DMS153 (cell line): ENCODE data around the gene RER1.

Source experiments
- DNase-seq: peaks from one replicate; lab custom pipeline; 2025; lab: John Stamatoyannopoulos, UW

RER1 gene

DNA sequence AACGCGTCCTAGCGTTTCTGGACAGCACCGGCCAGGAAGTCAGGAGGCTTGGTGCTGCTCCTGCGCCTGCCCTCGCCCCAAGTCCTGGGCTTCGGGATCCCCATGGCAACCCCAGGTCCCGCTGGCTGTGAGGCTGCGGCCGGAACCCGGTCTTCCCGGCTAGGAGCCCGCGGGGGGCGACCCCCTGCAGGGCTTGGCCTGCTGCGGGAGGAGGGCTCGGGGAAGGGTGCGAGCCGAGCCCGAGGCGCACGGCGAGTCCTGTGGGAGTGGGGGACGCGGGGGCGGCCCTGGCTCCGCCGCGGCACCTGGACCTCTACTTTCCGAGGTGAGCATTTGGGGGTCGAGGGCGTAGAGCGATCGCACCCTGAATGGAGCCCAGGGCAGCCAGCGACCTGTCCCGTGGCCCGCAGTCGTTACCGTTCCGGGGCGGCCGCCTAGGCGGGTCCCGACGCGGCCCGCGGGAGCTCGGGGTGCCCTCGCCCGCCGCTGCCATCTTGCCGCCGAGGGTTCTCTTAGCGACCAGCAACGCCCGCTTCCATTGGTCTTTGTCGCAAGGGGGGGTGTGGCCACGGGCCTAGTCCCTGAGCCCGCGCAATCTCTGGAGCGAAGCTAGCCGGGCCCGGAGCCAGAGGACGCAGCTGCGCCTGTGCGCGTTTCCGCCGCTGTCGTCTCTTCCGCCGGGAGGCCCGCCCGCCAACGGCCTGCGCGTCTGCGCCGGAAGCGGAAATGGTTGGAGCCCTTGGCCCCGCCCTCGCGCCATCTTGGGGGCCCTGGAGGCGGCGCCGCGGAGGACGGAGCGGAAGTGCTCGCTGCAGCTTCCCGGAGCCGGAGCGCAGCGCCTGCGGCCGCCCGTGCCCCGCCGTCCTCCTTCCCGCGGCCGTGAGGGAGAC, at the start of gene RER1, which contains the start of gene MORN1:
RER1 (plus strand) TSS at position 801 of the 890 bp plus-strand sequence. CDS start 3,950 bp downstream, outside the sequence.
MORN1 (minus strand) TSS at position 514 of the 890 bp plus-strand sequence; CDS start at position 493, 21 bp downstream.
- DNase-seq: peak; percentile 100

DNA sequence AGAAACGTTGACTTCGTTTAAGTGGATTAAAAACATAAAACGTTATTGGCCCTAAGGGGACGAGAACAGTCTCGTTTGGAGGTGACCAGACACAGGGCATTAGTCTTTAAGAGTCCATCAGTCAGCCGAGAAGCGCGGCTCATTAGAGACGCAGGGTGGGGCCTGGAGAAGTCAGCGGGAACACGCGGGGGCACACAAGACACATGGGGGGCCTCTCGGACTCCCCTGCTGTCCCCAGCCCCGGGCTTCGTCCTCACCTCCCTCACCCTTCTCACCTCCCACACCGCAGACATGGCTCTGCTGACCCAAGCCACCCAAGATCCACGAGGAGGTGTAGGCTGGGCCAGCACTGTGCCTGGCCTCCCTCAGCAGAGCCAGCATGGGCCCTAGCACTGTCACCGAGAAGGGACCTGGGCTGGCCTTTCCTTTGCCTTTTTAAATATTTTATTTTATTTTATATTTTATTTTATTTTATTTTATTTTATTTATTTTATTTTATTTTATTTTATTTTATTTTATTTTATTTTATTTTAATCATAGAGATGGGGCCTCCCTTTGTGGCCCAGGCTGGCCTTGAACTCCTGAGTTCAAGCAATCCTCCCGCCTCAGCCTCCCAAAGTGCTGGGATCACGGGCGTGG, 49.1 kb upstream of the RER1 start:
- no peak for DNase-seq

DNA sequence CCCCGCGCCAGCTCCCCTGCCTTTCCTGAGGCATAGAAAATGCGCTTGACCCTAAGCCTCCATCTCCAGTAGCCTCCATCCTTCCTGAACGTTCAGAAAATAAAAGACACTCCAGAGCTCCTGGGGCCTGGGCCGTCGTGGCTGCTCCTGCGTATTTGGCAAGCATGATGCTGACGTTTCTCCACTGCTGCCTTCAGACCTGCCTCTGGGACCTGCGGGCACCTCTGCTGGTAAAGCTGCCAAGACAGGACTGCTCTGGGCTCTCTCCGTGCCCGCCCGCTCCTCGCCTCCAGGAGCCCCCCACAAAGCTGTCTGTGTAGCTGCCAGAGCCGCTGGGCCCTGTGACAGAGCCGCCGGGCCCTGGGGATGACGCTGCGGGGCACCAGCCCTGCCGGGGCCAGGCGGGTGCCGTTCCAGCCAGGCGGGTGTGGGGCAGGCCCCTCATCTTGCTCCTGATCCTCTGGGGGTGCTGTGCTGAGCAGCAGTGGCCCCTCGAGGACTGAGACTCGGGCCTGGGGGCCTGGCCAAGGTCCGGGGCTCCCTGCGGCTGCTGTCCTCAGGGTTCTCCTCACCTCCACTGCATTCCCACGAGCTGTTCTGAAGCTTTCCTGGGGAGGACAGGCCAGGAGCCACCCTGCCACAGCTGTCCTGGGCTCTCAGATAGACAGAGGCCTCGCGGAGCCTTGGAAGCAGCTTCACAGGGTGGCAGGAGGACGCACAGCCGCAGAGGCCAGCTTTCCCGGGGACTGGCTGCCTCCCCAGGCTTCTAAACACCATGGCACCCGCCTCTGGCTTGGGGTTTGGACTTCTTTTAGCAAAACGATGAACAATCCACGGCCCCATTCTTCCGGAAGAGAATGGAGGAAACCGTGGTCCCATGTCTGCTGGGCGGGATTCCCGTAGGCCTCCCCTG, 48.4 kb upstream of the RER1 start:
- DNase-seq: no peak

- DNase-seq: no peak
These were observed 47.4 kb upstream of the RER1 start for GRCh38 chr1:2344121-2344681.

- no peak for DNase-seq
These were observed 46.8 kb upstream of the RER1 start for GRCh38 chr1:2344744-2345296.

DNA sequence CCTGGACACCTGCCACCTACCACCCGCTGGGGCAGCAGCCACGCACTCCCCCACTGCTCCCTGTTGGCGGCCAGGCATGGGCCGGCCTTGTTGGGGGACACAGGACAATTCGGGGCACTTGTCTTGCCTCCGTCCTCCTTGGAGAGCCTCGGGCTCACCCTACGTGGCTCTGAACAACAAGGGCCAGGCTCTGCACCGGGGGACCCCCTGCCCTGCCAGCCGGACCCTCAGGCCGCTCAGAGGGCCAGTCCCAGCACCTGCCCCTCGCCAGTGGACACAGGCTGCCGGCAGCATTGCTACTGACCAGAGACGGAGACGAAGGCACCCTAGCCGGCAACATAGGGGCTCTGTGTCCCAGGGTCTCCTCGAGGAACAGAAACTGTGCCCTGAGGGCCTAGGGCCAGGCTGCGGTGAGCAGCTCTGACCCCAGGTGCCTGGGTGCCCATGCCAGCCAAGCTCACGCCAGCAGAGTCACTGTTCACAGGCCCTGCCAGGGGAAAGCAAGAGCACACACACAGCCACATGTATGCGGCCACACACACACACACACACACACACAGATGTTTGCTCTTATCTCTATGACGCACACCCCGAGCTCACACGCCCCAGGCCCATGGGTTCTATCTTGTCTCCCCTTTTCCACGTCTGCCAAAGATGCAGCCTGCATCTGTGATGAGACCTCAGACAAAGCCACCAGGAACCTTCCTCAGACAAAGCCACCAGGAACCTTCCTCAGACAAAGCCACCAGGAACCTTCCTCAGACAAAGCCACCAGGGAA, 46.2 kb upstream of the RER1 start:
- DNase-seq: no peak

GRCh38 chr1:2346691-2347408, 44.8 kb upstream of the RER1 start:
- no peak for DNase-seq

- DNase-seq: no peak
These were observed 44.2 kb upstream of the RER1 start for GRCh38 chr1:2347409-2347785.

DNA sequence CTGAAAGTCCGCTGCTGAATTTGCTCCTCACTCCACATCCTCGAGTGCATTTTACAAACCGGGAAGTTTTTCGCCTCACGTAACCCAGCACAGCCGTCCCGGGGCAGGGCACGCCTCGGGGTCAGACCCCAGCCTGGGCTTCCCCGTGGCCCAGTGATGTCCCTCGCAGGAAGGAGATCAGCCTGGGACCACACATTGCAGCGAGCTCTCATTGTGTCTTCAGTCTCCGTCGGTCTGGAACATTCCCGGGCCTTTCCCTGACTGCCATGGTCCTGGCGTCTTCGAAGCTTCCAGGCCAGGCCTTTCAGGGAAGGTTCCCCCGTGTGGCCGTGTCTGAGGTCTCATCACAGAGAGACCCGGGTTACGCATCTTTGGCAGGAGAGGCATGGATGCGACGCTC, 43.7 kb upstream of the RER1 start:
- DNase-seq: no peak

DNA sequence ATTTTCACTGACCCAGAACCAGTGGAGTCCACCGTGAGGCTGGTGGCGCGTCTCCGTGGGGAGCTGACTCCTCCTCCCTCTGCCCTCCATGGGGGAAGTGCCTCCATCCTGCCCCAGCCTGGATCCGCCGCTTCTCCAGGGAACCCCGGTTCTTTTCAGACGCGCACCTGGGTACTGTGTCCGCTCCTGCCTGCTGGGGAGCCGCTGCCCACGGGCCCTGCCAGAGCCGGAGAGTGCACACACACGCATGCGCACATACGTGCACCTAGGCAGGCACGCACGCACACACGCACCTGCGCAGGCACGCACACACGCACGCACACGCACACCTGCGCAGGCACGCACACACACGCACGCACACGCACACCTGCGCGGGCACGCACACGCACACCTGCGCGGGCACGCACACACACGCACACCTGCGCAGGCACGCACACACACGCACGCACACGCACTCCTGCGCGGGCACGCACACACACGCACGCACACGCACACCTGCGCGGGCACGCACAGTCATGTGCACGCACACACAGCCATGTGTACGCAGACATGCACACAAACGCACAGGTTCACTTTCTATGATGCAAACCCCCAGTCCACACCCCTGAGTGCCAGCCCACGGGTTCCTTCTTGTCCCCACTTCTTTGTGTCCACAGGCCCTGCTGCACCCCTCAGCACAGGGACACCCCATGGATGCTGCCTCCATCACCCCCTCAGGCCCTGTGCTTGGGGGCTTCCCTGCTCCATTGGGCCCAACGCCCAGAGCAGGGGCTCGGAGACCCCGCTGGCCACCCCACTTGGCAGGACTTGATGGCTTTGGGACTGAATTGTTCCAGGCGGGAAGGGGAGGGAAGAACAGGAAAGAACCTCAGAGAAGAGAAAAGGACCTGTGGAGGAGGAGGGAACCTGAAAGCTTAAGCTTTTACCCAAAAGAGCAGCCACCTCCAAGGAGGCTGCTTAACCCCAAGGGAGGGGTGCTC, 43.0 kb upstream of the RER1 start:
- DNase-seq: no peak

GRCh38 chr1:2349806-2350205, 41.8 kb upstream of the RER1 start:
- DNase-seq: no peak

DNA sequence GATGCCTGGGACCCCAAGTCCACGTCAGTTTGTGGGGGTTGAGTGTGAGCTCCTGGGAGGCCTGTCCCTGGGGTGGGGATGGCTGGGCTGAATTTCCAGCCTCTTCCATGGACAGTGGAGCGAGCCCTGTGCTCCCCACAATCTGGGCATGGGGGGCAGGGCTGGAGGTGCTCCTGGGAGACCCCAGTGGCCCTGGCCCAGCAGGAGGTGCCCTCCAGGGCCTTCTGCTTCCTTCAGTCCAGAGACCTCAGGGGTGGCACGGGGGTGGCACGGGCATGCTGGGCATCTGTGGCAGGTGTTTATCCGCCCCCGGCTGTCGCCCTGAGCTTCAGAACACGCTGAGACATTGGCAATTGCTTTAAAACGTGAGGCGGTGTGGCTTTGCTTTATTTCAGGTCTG, 41.1 kb upstream of the RER1 start:
- no peak for DNase-seq

DNA sequence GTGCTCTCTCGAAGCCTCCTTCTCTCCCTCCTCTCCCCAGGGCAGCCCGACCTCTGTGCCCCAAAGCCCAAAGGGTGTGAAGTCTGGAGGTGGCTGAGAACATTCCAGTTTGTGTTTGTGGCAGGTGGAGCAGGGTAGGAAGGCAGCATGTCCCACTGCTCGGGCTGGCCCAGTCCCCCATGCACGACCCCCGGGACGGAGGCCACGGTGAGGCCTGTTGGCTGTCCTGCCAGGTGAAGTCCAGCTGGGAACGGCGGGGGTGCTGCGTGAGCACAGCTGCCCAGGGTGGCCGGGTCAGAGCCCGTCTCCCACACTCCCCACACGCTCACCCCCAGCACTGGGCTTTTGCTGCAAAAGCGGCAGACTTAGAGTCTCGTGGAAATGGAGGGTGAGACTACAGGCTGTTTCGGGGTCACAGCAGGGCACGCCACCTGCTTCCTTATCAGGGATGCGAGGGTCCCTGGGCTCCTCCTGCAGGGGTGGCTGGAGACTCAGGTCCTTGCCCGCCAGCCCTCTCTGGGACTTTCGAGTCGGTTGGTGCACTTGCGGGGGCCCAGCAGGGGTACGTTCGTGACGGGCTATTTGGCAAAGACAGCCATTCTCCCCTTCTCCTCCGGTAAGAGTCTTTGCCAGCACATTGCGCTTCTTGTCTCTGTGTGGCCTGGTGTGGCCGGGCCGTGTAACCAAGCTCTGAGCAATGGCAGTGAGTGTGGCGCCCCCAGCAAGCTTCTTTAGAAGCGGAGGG, 40.6 kb upstream of the RER1 start:
- DNase-seq: no peak

DNA sequence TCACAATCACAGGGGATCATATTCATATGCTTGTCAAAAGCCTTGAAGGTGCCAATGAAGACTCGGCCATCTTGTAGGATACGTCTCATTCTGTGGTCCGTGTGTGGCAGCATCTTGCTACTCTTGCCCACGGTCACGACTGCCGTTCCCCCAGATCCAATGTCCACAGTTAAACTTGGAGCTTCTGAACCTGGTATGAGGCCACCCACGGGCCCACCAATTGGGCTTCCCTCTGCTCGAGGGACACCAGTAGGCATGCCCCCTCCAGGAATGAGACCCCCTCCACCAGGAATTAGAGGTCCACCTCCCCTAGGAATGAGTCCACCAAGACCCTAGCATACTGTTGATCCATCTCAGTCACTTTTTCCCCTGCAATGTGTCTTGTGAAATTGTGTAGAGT, 39.9 kb upstream of the RER1 start:
- DNase-seq: no peak

DNA sequence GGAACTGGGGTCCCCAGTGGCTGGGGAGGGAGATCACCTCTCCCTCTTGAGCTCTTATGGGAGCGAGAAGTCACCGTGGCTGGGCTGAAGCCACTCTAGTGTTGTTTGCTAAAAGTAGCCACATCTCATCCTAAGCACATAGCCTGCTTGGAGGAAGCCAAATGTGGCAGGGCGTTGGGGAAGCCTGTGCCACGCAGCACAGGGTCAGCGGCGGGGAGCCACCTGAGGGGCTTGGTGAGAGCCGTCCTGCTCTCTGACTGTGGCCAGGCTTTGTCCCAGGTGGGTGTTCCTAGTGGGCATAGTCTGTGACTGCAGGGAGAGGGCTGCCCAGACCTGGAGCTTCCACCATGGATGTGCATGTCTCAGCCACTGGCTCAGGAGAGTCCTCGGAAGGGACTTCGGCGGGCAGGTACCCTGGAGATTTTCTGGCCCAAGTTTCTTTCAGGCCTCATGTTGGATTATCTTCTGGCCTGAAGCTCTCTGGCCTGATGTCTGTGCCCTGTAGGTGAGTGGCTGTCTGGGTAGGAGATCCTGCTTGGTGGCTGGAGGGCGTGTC, 39.2 kb upstream of the RER1 start:
- DNase-seq: no peak

DNA sequence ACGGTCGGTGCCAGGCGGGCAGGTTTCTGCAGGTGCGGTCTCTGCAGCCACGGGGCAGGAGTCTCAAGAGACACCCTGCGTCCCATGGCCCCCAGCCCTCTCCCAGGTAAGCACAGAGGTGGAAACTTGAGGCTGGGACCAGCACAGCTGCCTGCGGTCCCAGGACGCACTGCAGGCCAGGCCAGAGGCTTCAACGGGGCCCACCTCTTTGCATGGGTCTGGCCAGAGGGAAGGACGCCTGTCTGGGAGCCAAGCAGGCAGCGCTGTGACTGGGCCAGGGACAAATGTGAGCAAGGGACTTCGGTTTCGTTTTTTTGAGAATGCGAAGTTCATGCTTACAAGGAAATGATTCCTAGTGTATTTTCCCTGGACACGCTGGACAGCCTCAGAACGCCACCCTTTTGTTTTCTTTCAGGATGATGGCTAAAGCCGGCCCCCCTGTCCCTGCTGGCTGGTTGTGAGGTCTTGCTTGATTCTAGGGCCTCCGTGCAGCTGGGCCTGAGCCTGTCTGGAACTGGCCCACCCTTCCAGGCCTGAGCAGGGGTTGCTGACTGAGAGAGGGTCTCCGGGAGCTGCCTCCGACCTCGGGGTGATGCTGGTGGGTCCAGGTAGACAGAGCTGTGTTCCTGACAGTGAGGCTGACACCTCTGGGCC, 38.6 kb upstream of the RER1 start:
- DNase-seq: no peak
